Measurements from ENCODE around the gene P2RY12.

The P2RY12 gene

GRCh38 chr3:151384741-151385174, at the start of gene P2RY12:
TSS of gene P2RY12 (minus strand) at chr3:151384753. CDS start at chr3:151338845, 45,908 bp downstream.
- TF ChIP-seq ARNTL (CRISPR knock-in tag; IDR thresholded peaks at IDR 0.05; ENCODE audit: borderline replicate concordance, low read depth), result no peak
- no peak for TF ChIP-seq CSRNP3 (CRISPR knock-in tag; IDR thresholded peaks at IDR 0.05)
- no peak for TF ChIP-seq RARB (CRISPR knock-in tag; IDR thresholded peaks at IDR 0.05)
- TF ChIP-seq PATZ1 (CRISPR knock-in tag; IDR thresholded peaks at IDR 0.05; ENCODE audit: borderline replicate concordance), result no peak
- TF ChIP-seq POU6F1 (CRISPR knock-in tag; IDR thresholded peaks at IDR 0.05; ENCODE audit: borderline replicate concordance, low read depth), result no peak
- TF ChIP-seq ZNF8 (CRISPR knock-in tag; IDR thresholded peaks at IDR 0.05), result no peak
- TF ChIP-seq BACH2 (CRISPR knock-in tag; IDR thresholded peaks at IDR 0.05; ENCODE audit: borderline replicate concordance), result no peak
- no peak for TF ChIP-seq PPARA (CRISPR knock-in tag; IDR thresholded peaks at IDR 0.05; ENCODE audit: borderline replicate concordance)
- TF ChIP-seq ZFP3 (CRISPR knock-in tag; IDR thresholded peaks at IDR 0.05), result no peak
- no peak for TF ChIP-seq ESRRG (CRISPR knock-in tag; IDR thresholded peaks at IDR 0.05)
- no peak for TF ChIP-seq ZNF565 (CRISPR knock-in tag; conservative IDR thresholded peaks at IDR 0.05; ENCODE audit: low read depth)
- TF ChIP-seq SNAI2 (CRISPR knock-in tag; IDR thresholded peaks at IDR 0.05), result no peak
- TF ChIP-seq OSR1 (CRISPR knock-in tag; IDR thresholded peaks at IDR 0.05), result no peak
- TF ChIP-seq ZC3H10 (CRISPR knock-in tag; IDR thresholded peaks at IDR 0.05), result no peak
- no peak for TF ChIP-seq TOX (CRISPR knock-in tag; IDR thresholded peaks at IDR 0.05; ENCODE audit: borderline replicate concordance)
- TF ChIP-seq TCF4 (CRISPR knock-in tag; IDR thresholded peaks at IDR 0.05; ENCODE audit: borderline replicate concordance), result no peak
- no peak for TF ChIP-seq CREB5 (CRISPR knock-in tag; IDR thresholded peaks at IDR 0.05; ENCODE audit: low read depth)
- ATAC-seq, result no peak

- no peak for ATAC-seq
- no peak for TF ChIP-seq ZNF70 (CRISPR knock-in tag; IDR thresholded peaks at IDR 0.05)
- no peak for TF ChIP-seq POU6F1 (CRISPR knock-in tag; IDR thresholded peaks at IDR 0.05; ENCODE audit: borderline replicate concordance, low read depth)
- TF ChIP-seq CSRNP3 (CRISPR knock-in tag; IDR thresholded peaks at IDR 0.05), result no peak
- TF ChIP-seq TOX (CRISPR knock-in tag; IDR thresholded peaks at IDR 0.05; ENCODE audit: borderline replicate concordance), result no peak
- no peak for TF ChIP-seq ISL1 (CRISPR knock-in tag; IDR thresholded peaks at IDR 0.05)
- no peak for TF ChIP-seq ZC3H10 (CRISPR knock-in tag; IDR thresholded peaks at IDR 0.05)
- TF ChIP-seq ESRRG (CRISPR knock-in tag; IDR thresholded peaks at IDR 0.05), result no peak
- TF ChIP-seq CSDC2 (CRISPR knock-in tag; IDR thresholded peaks at IDR 0.05), result no peak
- no peak for TF ChIP-seq ZFP3 (CRISPR knock-in tag; IDR thresholded peaks at IDR 0.05)
- TF ChIP-seq OSR1 (CRISPR knock-in tag; IDR thresholded peaks at IDR 0.05), result no peak
- no peak for TF ChIP-seq ZFP30 (CRISPR knock-in tag; IDR thresholded peaks at IDR 0.05)
- no peak for TF ChIP-seq CREB5 (CRISPR knock-in tag; IDR thresholded peaks at IDR 0.05; ENCODE audit: low read depth)
- TF ChIP-seq TCF4 (CRISPR knock-in tag; IDR thresholded peaks at IDR 0.05; ENCODE audit: borderline replicate concordance), result no peak
- no peak for TF ChIP-seq ZNF565 (CRISPR knock-in tag; conservative IDR thresholded peaks at IDR 0.05; ENCODE audit: low read depth)
- TF ChIP-seq GLIS3 (CRISPR knock-in tag; IDR thresholded peaks at IDR 0.05), result no peak
- no peak for TF ChIP-seq ZNF8 (CRISPR knock-in tag; IDR thresholded peaks at IDR 0.05)
- TF ChIP-seq TSHZ2 (CRISPR knock-in tag; IDR thresholded peaks at IDR 0.05), result no peak
- no peak for TF ChIP-seq RARB (CRISPR knock-in tag; IDR thresholded peaks at IDR 0.05)
- no peak for TF ChIP-seq ARNTL (CRISPR knock-in tag; IDR thresholded peaks at IDR 0.05; ENCODE audit: borderline replicate concordance, low read depth)
Observed at GRCh38 chr3:151432616-151433372, 48.2 kb upstream of the P2RY12 start.
